OCI-LY7 (cell line): ENCODE results near the gene IGFBP4. TPM values are rescaled to one million over a fixed set of nuclear protein-coding genes. Genes with fewer than 3 reads are reported as not detected.

ENCODE experiments used
- BruUV-seq: library from RNA; stranded (reverse); fragments of 400-500 nt; replicated peaks from 2 replicates; lab custom pipeline; 2021; lab: Mats Ljungman, UMichigan
- CTCF ChIA-PET: fragments of 300-600 bp; sonication (Branson Sonifier 250); formaldehyde crosslinking; loops from one replicate; lab custom pipeline; 2022; ENCODE audit warnings: antibody characterized with exemption; ENCODE audit not compliant: unreplicated experiment; lab: Charles Lee
- POLR2A ChIA-PET: fragments of 300-600 bp; sonication (Branson Sonifier 250); formaldehyde crosslinking; loops from one replicate; lab custom pipeline; 2022; ENCODE audit warnings: antibody characterized with exemption; lab: Charles Lee
- DNase-seq: peaks from one replicate; pipeline ENCODE4 v3.0.0-alpha.2; 2015; ENCODE audit warnings: low spot score
- H2AFZ ChIP-seq: fragments of 200-600 bp; sonication (generic), shearing (Covaris generic); 2 replicates; pipeline ENCODE4 v1.6.1; 2014; ENCODE audit warnings: mild to moderate bottlenecking, antibody characterized with exemption, low read length, moderate library complexity
- H3K27ac ChIP-seq: fragments of 200-600 bp; sonication (generic); 2 replicates; pipeline ENCODE4 v1.5.1; 2014; ENCODE audit warnings: mixed run types, low read depth, mild to moderate bottlenecking, moderate library complexity, low read length, inconsistent platforms; ENCODE audit not compliant: poor library complexity, severe bottlenecking
- H3K36me3 ChIP-seq: fragments of 200-600 bp; sonication (generic); 2 replicates; pipeline ENCODE4 v1.6.1; 2014; ENCODE audit warnings: mild to moderate bottlenecking, antibody characterized with exemption, low read length, moderate library complexity, mixed read lengths; ENCODE audit not compliant: insufficient read depth
- H3K4me1 ChIP-seq: fragments of 200-600 bp; sonication (generic); 2 replicates; pipeline ENCODE4 v1.5.1; 2014; ENCODE audit warnings: mild to moderate bottlenecking, low read length; ENCODE audit not compliant: insufficient read depth, poor library complexity, severe bottlenecking
- H3K4me2 ChIP-seq: fragments of 200-600 bp; sonication (generic); 2 replicates; pipeline ENCODE4 v1.6.1; 2014; ENCODE audit warnings: mild to moderate bottlenecking, low read length
- H3K4me3 ChIP-seq: fragments of 200-600 bp; sonication (generic); 2 replicates; pipeline ENCODE4 v1.5.1; 2014; ENCODE audit warnings: mild to moderate bottlenecking, low read depth, low read length; ENCODE audit not compliant: poor library complexity, severe bottlenecking
- H3K79me2 ChIP-seq: fragments of 200-600 bp; sonication (generic); 2 replicates; pipeline ENCODE4 v1.6.1; 2016; ENCODE audit warnings: low read depth, mild to moderate bottlenecking, low read length, moderate library complexity, mixed read lengths; ENCODE audit not compliant: insufficient read depth
- H3K9me2 ChIP-seq: fragments of 200-600 bp; sonication (generic); 2 replicates; pipeline ENCODE4 v1.6.1; 2016; ENCODE audit warnings: mild to moderate bottlenecking, low read length, mixed read lengths; ENCODE audit not compliant: insufficient read depth
- H3K9me3 ChIP-seq: fragments of 200-600 bp; sonication (generic); 2 replicates; pipeline ENCODE4 v1.6.1; 2014; ENCODE audit warnings: mild to moderate bottlenecking, mixed run types, low read length, mixed read lengths
- H4K20me1 ChIP-seq: fragments of 200-600 bp; sonication (generic); 2 replicates; pipeline ENCODE4 v1.6.1; 2014; ENCODE audit warnings: mild to moderate bottlenecking, antibody characterized with exemption, low read length, moderate library complexity, mixed read lengths; ENCODE audit not compliant: insufficient read depth
- CTCF ChIP-seq: fragments of 200-600 bp; sonication (generic); conservative IDR thresholded peaks from 2 replicates; pipeline ENCODE4 v1.5.1; 2014; ENCODE audit warnings: mild to moderate bottlenecking, antibody characterized with exemption, low read length, moderate library complexity, mixed read lengths
- EZH2phosphoT487 ChIP-seq: fragments of 200-600 bp; sonication (generic); IDR thresholded peaks from 2 replicates; pipeline ENCODE4 v1.6.1; 2018; ENCODE audit warnings: low read depth, borderline replicate concordance, mild to moderate bottlenecking, mixed run types, antibody characterized with exemption, low read length, moderate library complexity, mixed read lengths
- intact Hi-C: fragments of 100-400 bp; cut with micrococcal nuclease; formaldehyde crosslinking; loops from one replicate; pipeline ENCODE4 v1.10.0; 2022; ENCODE audit not compliant: unreplicated experiment
- total RNA-seq, 2 experiments: library from RNA; depleted of rRNA in 1 of 2; stranded (reverse); fragments of >200 nt in 1 of 2; shearing (Covaris generic) in 1 of 2; gene quantifications; 2 replicates each; pipeline ENCODE4 v1.2.3, GENCODE V29; 2014 to 2022

Gene IGFBP4
- total RNA-seq, 2 experiments from 2014 or later = not detected

DNA sequence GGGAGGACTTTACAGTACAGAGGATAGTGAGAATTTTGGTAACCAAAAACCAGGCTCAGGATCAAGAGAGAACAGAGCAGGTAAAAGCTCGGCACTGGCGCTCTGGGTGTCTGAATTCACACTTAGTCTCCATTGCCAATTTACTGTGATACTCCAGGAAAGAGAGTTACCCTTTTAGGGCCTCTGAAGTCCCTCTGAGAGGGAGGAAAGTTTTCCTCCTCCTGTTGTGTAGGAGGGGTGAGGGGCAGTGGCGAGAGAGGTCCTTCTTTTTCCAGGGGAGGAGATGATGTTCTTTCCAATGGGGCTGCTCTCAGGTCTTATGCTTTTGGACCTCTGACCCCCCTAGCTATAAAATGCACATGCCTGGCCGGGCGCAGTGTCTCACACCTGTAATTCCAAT lies 63.5 kb downstream of the IGFBP4 start:
- Histone ChIP-seq H3K79me2 (no peaks in the 10 kb centered on the region), H2AFZ (no peak overlapping the region), H3K9me3 (no peaks in the 10 kb centered on the region), H3K4me1 (no peaks in the 10 kb centered on the region), H3K4me3 (no peak overlapping the region), H4K20me1 (no peaks in the 10 kb centered on the region), H3K36me3 (no peaks in the 10 kb centered on the region), H3K4me2 (no peak overlapping the region), H3K9me2 (no peaks in the 10 kb centered on the region), H3K27ac (no peak overlapping the region)
- intact Hi-C loops = no loop called here
- no TSS peak for BruUV-seq
- TF ChIP-seq CTCF = no peak
- TF ChIP-seq EZH2phosphoT487 = no peak
- CTCF ChIA-PET = no interaction called here
- POLR2A ChIA-PET = no interaction called here
- no peak for DNase-seq

Other genes with a start within 250 kb of the IGFBP4 start
- 4.6 and 4.7 TPM in 2 replicates for gene WIPF2, start 224.1 kb upstream of the IGFBP4 start, total RNA-seq (2014; rRNA removed; shearing (Covaris generic))
- 19.6 and 20.3 TPM in 2 replicates for gene WIPF2, start 224.1 kb upstream of the IGFBP4 start, total RNA-seq (2022)
- 72.3 and 75.2 TPM in 2 replicates for gene CDC6, start 155.6 kb upstream of the IGFBP4 start, total RNA-seq (2014; rRNA removed; shearing (Covaris generic))
- gene CDC6, start 155.6 kb upstream of the IGFBP4 start, total RNA-seq (2022) = 132 and 156 TPM in 2 replicates
- 3.1 and 5.7 TPM in 2 replicates for gene RARA, start 134.3 kb upstream of the IGFBP4 start, total RNA-seq (2014; rRNA removed; shearing (Covaris generic))
- 8.0 and 8.6 TPM in 2 replicates for gene RARA, start 134.3 kb upstream of the IGFBP4 start, total RNA-seq (2022)
- gene GJD3, start 78.7 kb upstream of the IGFBP4 start, total RNA-seq (2014; rRNA removed; shearing (Covaris generic)) = not detected in 2 replicates
- gene GJD3, start 78.7 kb upstream of the IGFBP4 start, total RNA-seq (2022) = not detected in 2 replicates
- 293 and 303 TPM in 2 replicates for gene TOP2A, start 25.6 kb upstream of the IGFBP4 start, total RNA-seq (2014; rRNA removed; shearing (Covaris generic))
- 340 and 442 TPM in 2 replicates for gene TOP2A, start 25.6 kb upstream of the IGFBP4 start, total RNA-seq (2022)
- gene TNS4, start 58.2 kb downstream of the IGFBP4 start, total RNA-seq (2014; rRNA removed; shearing (Covaris generic)) = 0.18 and 0.22 TPM in 2 replicates
- 0.66 and 0.97 TPM in 2 replicates for gene TNS4, start 58.2 kb downstream of the IGFBP4 start, total RNA-seq (2022)
- 1.8 and 2.3 TPM in 2 replicates for gene CCR7, start 122.0 kb downstream of the IGFBP4 start, total RNA-seq (2014; rRNA removed; shearing (Covaris generic))
- 0.48 TPM in 1 of 2 replicates, not detected in the other for gene CCR7, start 122.0 kb downstream of the IGFBP4 start, total RNA-seq (2022)
- 75.9 and 98.7 TPM in 2 replicates for gene SMARCE1, start 204.4 kb downstream of the IGFBP4 start, total RNA-seq (2014; rRNA removed; shearing (Covaris generic))
- gene SMARCE1, start 204.4 kb downstream of the IGFBP4 start, total RNA-seq (2022) = 109 and 123 TPM in 2 replicates
- gene KRT222, start 221.7 kb downstream of the IGFBP4 start, total RNA-seq (2014; rRNA removed; shearing (Covaris generic)) = not detected in 2 replicates
- not detected in 2 replicates for gene KRT222, start 221.7 kb downstream of the IGFBP4 start, total RNA-seq (2022)